VCaP (cell line): Measurements from ENCODE around the gene TNIP1.
A peak's percentile ranks its signal among the peaks of the same experiment; 100 is the strongest.

Source experiments
- H3K27ac ChIP-seq: fragments of 450-650 bp; 2 replicates; pipeline ENCODE4 v1.5.1; 2017
- CTCF ChIP-seq: fragments of 450-650 bp; conservative IDR thresholded peaks from 2 replicates; pipeline ENCODE4 v1.5.1; 2017; ENCODE audit warnings: mild to moderate bottlenecking, moderate library complexity

Gene TNIP1

GRCh38 chr5:150989695-150990094 lies 91.1 kb downstream of the TNIP1 start:
- no peak for TF ChIP-seq CTCF
- H3K27ac ChIP-seq: no peak overlapping the region

GRCh38 chr5:150987746-150988145 lies 93.1 kb downstream of the TNIP1 start:
- TF ChIP-seq CTCF: no peak
- peak overlapping the region; percentile 51 for H3K27ac ChIP-seq
